ENCODE data around the gene NDST4.

NDST4 gene

GRCh38 chr4:115113506-115114106 lies at the start of gene NDST4:
NDST4 (minus strand) TSS chr4:115113620; CDS start chr4:115077036, 36,584 bp downstream.
- TF ChIP-seq, protein P1, sequence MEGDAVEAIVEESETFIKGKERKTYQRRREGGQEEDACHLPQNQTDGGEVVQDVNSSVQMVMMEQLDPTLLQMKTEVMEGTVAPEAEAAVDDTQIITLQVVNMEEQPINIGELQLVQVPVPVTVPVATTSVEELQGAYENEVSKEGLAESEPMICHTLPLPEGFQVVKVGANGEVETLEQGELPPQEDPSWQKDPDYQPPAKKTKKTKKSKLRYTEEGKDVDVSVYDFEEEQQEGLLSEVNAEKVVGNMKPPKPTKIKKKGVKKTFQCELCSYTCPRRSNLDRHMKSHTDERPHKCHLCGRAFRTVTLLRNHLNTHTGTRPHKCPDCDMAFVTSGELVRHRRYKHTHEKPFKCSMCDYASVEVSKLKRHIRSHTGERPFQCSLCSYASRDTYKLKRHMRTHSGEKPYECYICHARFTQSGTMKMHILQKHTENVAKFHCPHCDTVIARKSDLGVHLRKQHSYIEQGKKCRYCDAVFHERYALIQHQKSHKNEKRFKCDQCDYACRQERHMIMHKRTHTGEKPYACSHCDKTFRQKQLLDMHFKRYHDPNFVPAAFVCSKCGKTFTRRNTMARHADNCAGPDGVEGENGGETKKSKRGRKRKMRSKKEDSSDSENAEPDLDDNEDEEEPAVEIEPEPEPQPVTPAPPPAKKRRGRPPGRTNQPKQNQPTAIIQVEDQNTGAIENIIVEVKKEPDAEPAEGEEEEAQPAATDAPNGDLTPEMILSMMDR (IDR thresholded peaks at IDR 0.05; ENCODE audit: extremely low read depth, insufficient read depth, missing control alignments), result no peak
- no peak for DNase-seq (ENCODE audit: low spot score)
- in situ Hi-C loops (cut with MboI; ENCODE audit: low pct_unique_long_range_greater_than_20kb, low sequenced_read_pairs, unreplicated experiment), result no loop called here

GRCh38 chr4:115159141-115159540 lies 45.7 kb upstream of the NDST4 start:
- TF ChIP-seq, protein P1 (IDR thresholded peaks at IDR 0.05; ENCODE audit: extremely low read depth, insufficient read depth, missing control alignments), result no peak
- DNase-seq (ENCODE audit: low spot score), result no peak
- in situ Hi-C loops (cut with MboI; ENCODE audit: low pct_unique_long_range_greater_than_20kb, low sequenced_read_pairs, unreplicated experiment), result no loop called here

GRCh38 chr4:115158296-115158695 lies 44.9 kb upstream of the NDST4 start:
- in situ Hi-C loops (cut with MboI; ENCODE audit: low pct_unique_long_range_greater_than_20kb, low sequenced_read_pairs, unreplicated experiment), result no loop called here
- TF ChIP-seq, protein P1 (IDR thresholded peaks at IDR 0.05; ENCODE audit: extremely low read depth, insufficient read depth, missing control alignments), result no peak
- DNase-seq (ENCODE audit: low spot score), result no peak

- in situ Hi-C loops (cut with MboI; ENCODE audit: low pct_unique_long_range_greater_than_20kb, low sequenced_read_pairs, unreplicated experiment), result no loop called here
- TF ChIP-seq, protein P1 (IDR thresholded peaks at IDR 0.05; ENCODE audit: extremely low read depth, insufficient read depth, missing control alignments), result no peak
- no peak for DNase-seq (ENCODE audit: low spot score)
These were observed 41.4 kb upstream of the NDST4 start for GRCh38 chr4:115154826-115155225.

DNA sequence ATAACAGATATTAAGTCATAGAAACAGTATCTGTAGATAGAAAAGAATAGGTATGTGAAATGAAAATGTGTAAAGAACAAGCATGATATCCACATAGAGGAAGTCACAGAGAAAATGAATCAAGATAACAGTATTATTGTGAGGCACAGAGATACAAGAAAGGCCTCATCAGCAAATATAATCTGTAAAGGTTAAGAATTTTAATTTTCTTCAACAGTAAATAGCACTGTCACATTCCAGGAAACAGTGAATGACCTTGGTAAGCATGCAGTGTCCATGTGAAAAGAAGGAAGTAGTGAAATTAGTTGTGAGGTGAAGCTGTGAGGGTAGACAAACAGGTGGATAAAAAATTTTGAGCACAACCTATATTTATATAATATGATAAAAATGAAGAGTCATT lies 39.5 kb upstream of the NDST4 start:
- TF ChIP-seq, protein P1 (IDR thresholded peaks at IDR 0.05; ENCODE audit: extremely low read depth, insufficient read depth, missing control alignments), result no peak
- DNase-seq (ENCODE audit: low spot score), result no peak
- in situ Hi-C loops (cut with MboI; ENCODE audit: low pct_unique_long_range_greater_than_20kb, low sequenced_read_pairs, unreplicated experiment), result no loop called here

GRCh38 chr4:115152081-115152480 lies 38.7 kb upstream of the NDST4 start:
- TF ChIP-seq, protein P1 (IDR thresholded peaks at IDR 0.05; ENCODE audit: extremely low read depth, insufficient read depth, missing control alignments), result no peak
- no peak for DNase-seq (ENCODE audit: low spot score)
- in situ Hi-C loops (cut with MboI; ENCODE audit: low pct_unique_long_range_greater_than_20kb, low sequenced_read_pairs, unreplicated experiment), result no loop called here
